A673 (cell line): ENCODE results near the gene MYO5B. TPM values are rescaled to one million over a fixed set of nuclear protein-coding genes. Genes with fewer than 3 reads are reported as not detected.

Experiments used
- BruUV-seq: library from RNA; stranded (reverse); fragments of 400-500 nt; replicated peaks from 2 replicates; lab custom pipeline; 2021; lab: Mats Ljungman, UMichigan
- CTCF ChIA-PET: fragments of 300-600 bp; sonication (Branson Sonifier 250); formaldehyde crosslinking; loops from one replicate; lab custom pipeline; 2022; ENCODE audit warnings: antibody characterized with exemption; lab: Charles Lee
- POLR2A ChIA-PET: fragments of 300-600 bp; sonication (Branson Sonifier 250); formaldehyde crosslinking; loops from one replicate; lab custom pipeline; 2022; ENCODE audit warnings: antibody characterized with exemption; ENCODE audit not compliant: low non-redundant PET; lab: Charles Lee
- DNase-seq: peaks from one replicate; pipeline ENCODE4 v3.0.0-alpha.2; 2015; ENCODE audit warnings: low spot score
- H3K27ac ChIP-seq: fragments of 200-600 bp; sonication (generic); 2 replicates; pipeline ENCODE4 v1.5.1; 2016; ENCODE audit warnings: mixed run types, low read depth, mild to moderate bottlenecking, mixed read lengths, antibody characterized with exemption, low read length; ENCODE audit not compliant: poor library complexity, severe bottlenecking
- H3K27me3 ChIP-seq: fragments of 200-600 bp; sonication (generic); replicated peaks from 2 replicates; pipeline ENCODE4 v1.6.1; 2017; ENCODE audit warnings: mixed run types, low read depth, mild to moderate bottlenecking, mixed read lengths, antibody characterized with exemption, low read length; ENCODE audit not compliant: insufficient read depth, poor library complexity
- H3K36me3 ChIP-seq: fragments of 200-600 bp; sonication (generic); 2 replicates; pipeline ENCODE4 v1.6.1; 2016; ENCODE audit warnings: mixed run types, mild to moderate bottlenecking, mixed read lengths, antibody characterized with exemption, low read length; ENCODE audit not compliant: insufficient read depth, poor library complexity, severe bottlenecking
- H3K4me1 ChIP-seq: fragments of 200-600 bp; sonication (generic); 2 replicates; pipeline ENCODE4 v1.6.1; 2017; ENCODE audit warnings: mixed run types, mild to moderate bottlenecking, mixed read lengths, antibody characterized with exemption, low read length; ENCODE audit not compliant: insufficient read depth, poor library complexity, severe bottlenecking
- H3K4me3 ChIP-seq: fragments of 200-600 bp; sonication (generic); 2 replicates; pipeline ENCODE4 v1.5.1; 2016; ENCODE audit warnings: low read depth, mixed run types, mild to moderate bottlenecking, mixed read lengths, low read length; ENCODE audit not compliant: poor library complexity, severe bottlenecking
- H3K9me3 ChIP-seq: fragments of 200-600 bp; sonication (generic); 2 replicates; pipeline ENCODE4 v1.6.1; 2016; ENCODE audit warnings: mixed run types, low read depth, mild to moderate bottlenecking, mixed read lengths, antibody characterized with exemption, low read length; ENCODE audit not compliant: poor library complexity, severe bottlenecking
- EZH2 ChIP-seq: fragments of 200-600 bp; sonication (generic); IDR thresholded peaks from 2 replicates; pipeline ENCODE4 v1.6.1; 2017; ENCODE audit warnings: borderline replicate concordance, low read depth, mild to moderate bottlenecking, mixed read lengths, antibody characterized with exemption, low read length; ENCODE audit not compliant: poor library complexity, severe bottlenecking
- intact Hi-C: fragments of 100-400 bp; cut with micrococcal nuclease; formaldehyde crosslinking; loops from one replicate; pipeline ENCODE4 v1.10.0; 2022; ENCODE audit not compliant: unreplicated experiment
- total RNA-seq: library from RNA; stranded (reverse); gene quantifications from 2 replicates; pipeline ENCODE4 v1.2.3, GENCODE V29; 2021
- TF ChIP-seq, protein P1 (sequence below): fragments of 300-800, 200-600 bp; sonication (generic); conservative IDR thresholded peaks from 2 replicates; pipeline ENCODE4 v1.5.1; 2017; ENCODE audit warnings: low read depth, mild to moderate bottlenecking, antibody characterized with exemption, low read length, moderate library complexity, mixed read lengths

Gene MYO5B
- total RNA-seq, 1 experiment from 2014 or later = 0.30 TPM

DNA sequence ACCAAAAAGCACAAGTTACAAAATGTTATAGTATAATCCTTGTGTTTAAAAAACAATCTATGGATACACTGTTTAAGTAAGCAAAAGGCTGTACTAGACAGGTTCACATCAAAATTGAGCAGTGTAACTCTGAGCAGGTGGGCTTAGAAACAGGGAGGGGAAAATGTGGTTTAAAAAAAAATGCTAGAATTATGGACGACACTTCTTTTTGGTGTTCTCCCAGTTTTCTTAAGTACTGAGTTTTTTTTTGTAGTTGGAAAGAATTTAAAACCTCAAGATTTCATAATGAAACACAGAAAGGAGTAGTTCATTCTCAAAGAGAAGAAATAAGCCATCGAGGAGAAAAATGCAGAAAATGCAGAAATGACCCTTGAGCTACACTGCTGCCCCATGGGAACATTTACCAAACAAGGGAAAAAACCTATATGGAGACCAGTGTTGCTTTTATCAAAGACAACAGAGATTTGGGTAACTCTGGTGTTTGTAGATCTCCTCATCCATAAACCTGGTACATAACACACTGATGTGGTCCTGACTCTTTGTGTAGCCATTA, 100.7 kb downstream of the MYO5B start:
- intact Hi-C loops = no loop called here
- no TSS peak for BruUV-seq
- Histone ChIP-seq H3K4me3 (no peak overlapping the region), H3K36me3 (no peaks in the 10 kb centered on the region), H3K4me1 (no peaks in the 10 kb centered on the region), H3K9me3 (no peaks in the 10 kb centered on the region), H3K27ac (no peak overlapping the region), H3K27me3 (peaks cover 28% of the 10 kb centered on the region)
- CTCF ChIA-PET = no interaction called here
- DNase-seq = no peak
- POLR2A ChIA-PET = no interaction called here
- TF ChIP-seq EZH2 = no peak
- TF ChIP-seq, protein P1, sequence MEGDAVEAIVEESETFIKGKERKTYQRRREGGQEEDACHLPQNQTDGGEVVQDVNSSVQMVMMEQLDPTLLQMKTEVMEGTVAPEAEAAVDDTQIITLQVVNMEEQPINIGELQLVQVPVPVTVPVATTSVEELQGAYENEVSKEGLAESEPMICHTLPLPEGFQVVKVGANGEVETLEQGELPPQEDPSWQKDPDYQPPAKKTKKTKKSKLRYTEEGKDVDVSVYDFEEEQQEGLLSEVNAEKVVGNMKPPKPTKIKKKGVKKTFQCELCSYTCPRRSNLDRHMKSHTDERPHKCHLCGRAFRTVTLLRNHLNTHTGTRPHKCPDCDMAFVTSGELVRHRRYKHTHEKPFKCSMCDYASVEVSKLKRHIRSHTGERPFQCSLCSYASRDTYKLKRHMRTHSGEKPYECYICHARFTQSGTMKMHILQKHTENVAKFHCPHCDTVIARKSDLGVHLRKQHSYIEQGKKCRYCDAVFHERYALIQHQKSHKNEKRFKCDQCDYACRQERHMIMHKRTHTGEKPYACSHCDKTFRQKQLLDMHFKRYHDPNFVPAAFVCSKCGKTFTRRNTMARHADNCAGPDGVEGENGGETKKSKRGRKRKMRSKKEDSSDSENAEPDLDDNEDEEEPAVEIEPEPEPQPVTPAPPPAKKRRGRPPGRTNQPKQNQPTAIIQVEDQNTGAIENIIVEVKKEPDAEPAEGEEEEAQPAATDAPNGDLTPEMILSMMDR = no peak

- intact Hi-C loops = no loop called here
- POLR2A ChIA-PET = no interaction called here
- Histone ChIP-seq H3K27me3 (peaks cover 21% of the 10 kb centered on the region), H3K4me3 (no peak overlapping the region), H3K36me3 (no peaks in the 10 kb centered on the region), H3K9me3 (no peaks in the 10 kb centered on the region), H3K4me1 (no peaks in the 10 kb centered on the region), H3K27ac (no peak overlapping the region)
- no peak for DNase-seq
- no TSS peak for BruUV-seq
- CTCF ChIA-PET = interaction anchor here (0.6 kb wide), 1 partner anchor 10 kb away, joined by 3 read pairs; no protein-coding TSS in a partner anchor
- no peak for TF ChIP-seq EZH2
- TF ChIP-seq, protein P1 = no peak
Observed at GRCh38 chr18:50093366-50094064, 101.4 kb downstream of the MYO5B start.

- no peaks in the 10 kb centered on the region for H3K36me3 ChIP-seq
- POLR2A ChIA-PET = no interaction called here
- intact Hi-C loops = no loop called here
- H3K27me3 ChIP-seq = peaks cover 12% of the 10 kb centered on the region
- TF ChIP-seq, protein P1 = no peak
- no peak for TF ChIP-seq EZH2
- no peak overlapping the region for H3K27ac ChIP-seq
- H3K4me3 ChIP-seq = no peak overlapping the region
- CTCF ChIA-PET = no interaction called here
- DNase-seq = no peak
- no peaks in the 10 kb centered on the region for H3K9me3 ChIP-seq
- H3K4me1 ChIP-seq = no peaks in the 10 kb centered on the region
- no TSS peak for BruUV-seq
Observed at GRCh38 chr18:50092245-50092805, 102.6 kb downstream of the MYO5B start.
